Measurements from ENCODE around the gene SLX4IP.

Gene SLX4IP

DNA sequence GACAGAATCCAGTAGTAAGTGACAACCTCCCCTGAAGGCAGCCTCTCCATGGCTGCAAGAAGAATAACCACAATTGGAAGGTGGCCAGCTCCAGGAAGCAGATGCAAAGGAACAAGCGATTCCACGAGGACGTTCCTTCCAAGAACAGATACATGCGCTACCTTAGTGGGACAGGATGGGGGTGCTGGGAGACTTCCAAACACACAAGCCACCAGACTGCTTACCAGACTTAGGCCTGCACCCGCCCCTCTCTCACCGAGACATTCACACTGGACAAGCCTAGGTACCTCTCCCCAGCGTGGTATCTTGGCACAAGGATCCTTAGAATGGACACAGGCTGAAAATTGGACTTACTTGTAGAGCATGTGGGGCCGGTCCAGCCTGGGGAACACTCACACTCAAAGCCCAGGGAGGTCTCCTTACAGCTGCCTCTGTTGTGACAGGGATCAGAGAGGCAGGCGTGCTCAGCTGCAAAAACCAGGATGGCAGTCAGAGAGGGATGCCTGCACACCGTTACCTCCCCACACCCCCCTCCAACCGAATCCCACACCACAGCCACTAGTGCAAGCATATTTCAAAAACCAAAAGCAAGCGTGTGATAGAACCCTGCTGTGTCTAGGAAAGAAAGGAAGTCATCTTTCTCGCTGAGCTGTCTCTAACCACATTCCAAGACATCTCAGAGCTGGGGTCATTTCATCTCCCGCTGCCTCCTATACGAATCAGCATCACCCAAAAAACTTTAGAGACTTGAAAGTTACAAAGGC, 216.3 kb downstream of the SLX4IP start:
- peaks cover 34% of the 10 kb centered on the region for H3K4me1 ChIP-seq (ENCODE audit: control insufficient read depth, insufficient read depth, low read length)
- H3K36me3 ChIP-seq (ENCODE audit: control insufficient read depth, insufficient read depth, low read length), result peaks cover 38% of the 10 kb centered on the region
- H3K9ac ChIP-seq (ENCODE audit: low read length), result no peak overlapping the region
- H3K9me3 ChIP-seq (ENCODE audit: control insufficient read depth, low read length), result no peaks in the 10 kb centered on the region
- H3K4me3 ChIP-seq (ENCODE audit: low read length), result no peak overlapping the region
- H3K27me3 ChIP-seq (ENCODE audit: control insufficient read depth, insufficient read depth, low read length), result no peaks in the 10 kb centered on the region

DNA sequence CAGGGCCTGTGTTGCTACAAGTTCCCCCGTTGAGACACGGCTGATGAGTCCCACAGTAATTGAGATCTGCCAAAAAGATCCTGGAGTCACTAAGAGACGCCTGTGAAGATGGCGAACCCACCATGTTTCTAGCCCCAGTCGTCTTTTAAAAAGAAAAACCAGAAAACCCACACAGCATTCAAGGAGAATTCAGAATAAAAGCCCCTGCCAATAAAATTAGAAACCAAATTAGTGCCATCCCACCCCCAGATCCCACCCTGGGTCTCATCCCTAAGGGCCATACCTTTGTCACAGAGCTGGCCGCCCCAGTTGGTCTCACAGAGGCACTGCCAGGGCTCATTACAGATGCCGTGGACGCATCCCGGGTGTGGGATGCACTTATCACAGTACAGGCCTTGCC, 217.1 kb downstream of the SLX4IP start:
- no peak overlapping the region for H3K4me3 ChIP-seq (ENCODE audit: low read length)
- H3K4me1 ChIP-seq (ENCODE audit: control insufficient read depth, insufficient read depth, low read length), result peaks cover 34% of the 10 kb centered on the region
- no peaks in the 10 kb centered on the region for H3K9me3 ChIP-seq (ENCODE audit: control insufficient read depth, low read length)
- H3K9ac ChIP-seq (ENCODE audit: low read length), result no peak overlapping the region
- H3K36me3 ChIP-seq (ENCODE audit: control insufficient read depth, insufficient read depth, low read length), result peaks cover 32% of the 10 kb centered on the region
- no peaks in the 10 kb centered on the region for H3K27me3 ChIP-seq (ENCODE audit: control insufficient read depth, insufficient read depth, low read length)

DNA sequence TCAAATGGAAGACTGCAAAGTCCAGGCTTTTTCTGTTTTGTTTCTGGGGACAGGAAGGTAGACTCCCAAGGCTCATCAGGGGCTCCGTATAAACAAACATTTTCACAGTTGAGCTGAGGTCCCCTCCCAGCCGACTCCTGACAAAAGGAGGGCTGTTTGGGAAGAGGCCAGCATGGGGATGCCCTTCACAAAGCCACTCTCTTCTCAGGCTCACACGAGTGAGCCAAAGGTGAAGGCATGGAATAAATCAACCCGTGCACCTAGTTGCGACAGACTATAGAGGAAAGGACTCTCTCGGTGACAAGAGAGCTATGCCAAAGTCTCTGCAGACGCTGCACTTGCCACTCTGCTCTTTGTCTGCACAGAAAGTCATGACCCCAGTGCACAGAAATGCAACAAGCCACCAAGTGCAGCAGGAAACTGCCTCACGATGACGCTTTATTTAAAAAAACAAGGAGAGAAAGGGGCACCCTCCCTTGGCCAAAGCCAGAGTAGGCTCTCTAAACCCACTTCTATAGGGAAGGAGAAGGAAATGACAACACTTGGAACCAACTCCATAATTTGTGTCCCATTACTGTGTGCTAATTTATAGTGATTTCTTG, 217.7 kb downstream of the SLX4IP start:
- Histone ChIP-seq H3K4me1 (ENCODE audit: control insufficient read depth, insufficient read depth, low read length) (peaks cover 34% of the 10 kb centered on the region), H3K9ac (ENCODE audit: low read length) (no peak overlapping the region), H3K36me3 (ENCODE audit: control insufficient read depth, insufficient read depth, low read length) (peaks cover 32% of the 10 kb centered on the region), H3K27me3 (ENCODE audit: control insufficient read depth, insufficient read depth, low read length) (no peaks in the 10 kb centered on the region), H3K4me3 (ENCODE audit: low read length) (no peak overlapping the region), H3K9me3 (ENCODE audit: control insufficient read depth, low read length) (no peaks in the 10 kb centered on the region)

DNA sequence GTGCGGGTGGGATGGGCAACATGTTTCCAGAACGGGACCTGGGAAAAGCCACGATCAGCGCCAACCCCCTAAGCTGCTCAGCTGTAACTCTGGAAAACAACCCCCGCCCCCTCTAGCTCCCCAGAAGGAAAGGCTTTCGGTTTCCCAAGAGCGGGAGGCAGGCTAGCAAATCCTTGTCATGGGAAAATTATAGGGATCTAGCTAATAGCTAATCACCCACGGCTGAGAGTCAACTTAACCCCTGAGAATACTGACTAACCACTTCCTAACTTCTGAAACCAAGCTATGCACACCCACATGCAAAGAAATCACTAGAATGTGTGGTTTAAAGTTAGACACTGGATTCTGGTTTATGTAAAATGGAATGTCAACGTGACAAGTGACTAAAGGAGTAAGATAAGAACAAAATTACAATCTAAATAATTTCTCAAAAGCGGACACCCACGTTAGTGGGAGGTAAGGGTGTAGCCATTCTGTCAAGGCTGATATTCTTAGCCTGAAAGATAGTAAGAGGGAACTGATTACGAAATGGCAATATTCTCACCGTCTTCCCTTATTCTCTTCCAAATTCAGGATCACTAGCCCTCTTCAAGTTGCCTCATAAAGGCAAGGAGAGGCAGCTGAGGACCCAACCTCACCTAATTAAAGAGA, 218.6 kb downstream of the SLX4IP start:
- H3K9me3 ChIP-seq (ENCODE audit: control insufficient read depth, low read length), result no peaks in the 10 kb centered on the region
- peaks cover 32% of the 10 kb centered on the region for H3K36me3 ChIP-seq (ENCODE audit: control insufficient read depth, insufficient read depth, low read length)
- H3K27me3 ChIP-seq (ENCODE audit: control insufficient read depth, insufficient read depth, low read length), result no peaks in the 10 kb centered on the region
- H3K9ac ChIP-seq (ENCODE audit: low read length), result no peak overlapping the region
- H3K4me1 ChIP-seq (ENCODE audit: control insufficient read depth, insufficient read depth, low read length), result peaks cover 34% of the 10 kb centered on the region
- no peak overlapping the region for H3K4me3 ChIP-seq (ENCODE audit: low read length)

DNA sequence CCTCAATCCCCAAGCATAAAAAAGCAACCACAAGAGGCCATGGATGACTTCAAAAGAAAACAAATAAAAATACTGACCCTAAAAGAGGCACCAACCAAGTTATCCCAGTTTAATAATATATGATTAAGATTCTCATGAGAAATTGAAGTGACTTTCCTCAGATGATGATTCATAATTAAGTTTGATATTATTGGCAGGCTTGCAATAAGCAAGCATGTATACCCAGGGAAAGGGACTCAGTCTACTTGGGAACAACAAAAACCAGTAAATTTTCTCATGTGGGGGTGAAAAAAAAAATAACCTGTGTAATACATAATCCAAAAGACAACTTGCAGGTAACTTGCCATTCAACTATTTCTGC, 219.1 kb downstream of the SLX4IP start:
- no peak overlapping the region for H3K9ac ChIP-seq (ENCODE audit: low read length)
- H3K4me3 ChIP-seq (ENCODE audit: low read length), result no peak overlapping the region
- H3K9me3 ChIP-seq (ENCODE audit: control insufficient read depth, low read length), result no peaks in the 10 kb centered on the region
- peaks cover 34% of the 10 kb centered on the region for H3K4me1 ChIP-seq (ENCODE audit: control insufficient read depth, insufficient read depth, low read length)
- H3K27me3 ChIP-seq (ENCODE audit: control insufficient read depth, insufficient read depth, low read length), result no peaks in the 10 kb centered on the region
- H3K36me3 ChIP-seq (ENCODE audit: control insufficient read depth, insufficient read depth, low read length), result peaks cover 31% of the 10 kb centered on the region

DNA sequence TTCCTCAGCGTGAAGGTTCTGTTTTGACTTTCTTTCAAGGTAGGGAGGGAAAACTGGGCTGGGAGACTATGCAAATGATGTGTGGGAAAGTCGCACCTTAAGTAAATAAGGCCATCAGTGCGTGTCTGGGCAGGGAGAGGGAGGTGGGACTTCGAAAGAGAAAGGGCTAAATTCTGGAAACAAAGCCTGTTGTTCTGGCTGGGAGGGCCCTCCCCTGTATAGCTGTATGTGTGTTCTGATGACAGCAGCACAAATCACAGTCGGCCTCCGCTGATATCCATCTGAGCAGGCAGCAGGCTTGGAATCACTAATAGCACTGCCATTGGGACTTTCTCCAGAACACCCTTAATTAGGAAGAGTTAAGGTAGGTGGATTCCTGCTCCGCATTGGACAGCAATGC, 219.5 kb downstream of the SLX4IP start:
- no peak overlapping the region for H3K9ac ChIP-seq (ENCODE audit: low read length)
- H3K4me1 ChIP-seq (ENCODE audit: control insufficient read depth, insufficient read depth, low read length), result peaks cover 34% of the 10 kb centered on the region
- no peak overlapping the region for H3K4me3 ChIP-seq (ENCODE audit: low read length)
- peaks cover 28% of the 10 kb centered on the region for H3K36me3 ChIP-seq (ENCODE audit: control insufficient read depth, insufficient read depth, low read length)
- no peaks in the 10 kb centered on the region for H3K27me3 ChIP-seq (ENCODE audit: control insufficient read depth, insufficient read depth, low read length)
- H3K9me3 ChIP-seq (ENCODE audit: control insufficient read depth, low read length), result no peaks in the 10 kb centered on the region

DNA sequence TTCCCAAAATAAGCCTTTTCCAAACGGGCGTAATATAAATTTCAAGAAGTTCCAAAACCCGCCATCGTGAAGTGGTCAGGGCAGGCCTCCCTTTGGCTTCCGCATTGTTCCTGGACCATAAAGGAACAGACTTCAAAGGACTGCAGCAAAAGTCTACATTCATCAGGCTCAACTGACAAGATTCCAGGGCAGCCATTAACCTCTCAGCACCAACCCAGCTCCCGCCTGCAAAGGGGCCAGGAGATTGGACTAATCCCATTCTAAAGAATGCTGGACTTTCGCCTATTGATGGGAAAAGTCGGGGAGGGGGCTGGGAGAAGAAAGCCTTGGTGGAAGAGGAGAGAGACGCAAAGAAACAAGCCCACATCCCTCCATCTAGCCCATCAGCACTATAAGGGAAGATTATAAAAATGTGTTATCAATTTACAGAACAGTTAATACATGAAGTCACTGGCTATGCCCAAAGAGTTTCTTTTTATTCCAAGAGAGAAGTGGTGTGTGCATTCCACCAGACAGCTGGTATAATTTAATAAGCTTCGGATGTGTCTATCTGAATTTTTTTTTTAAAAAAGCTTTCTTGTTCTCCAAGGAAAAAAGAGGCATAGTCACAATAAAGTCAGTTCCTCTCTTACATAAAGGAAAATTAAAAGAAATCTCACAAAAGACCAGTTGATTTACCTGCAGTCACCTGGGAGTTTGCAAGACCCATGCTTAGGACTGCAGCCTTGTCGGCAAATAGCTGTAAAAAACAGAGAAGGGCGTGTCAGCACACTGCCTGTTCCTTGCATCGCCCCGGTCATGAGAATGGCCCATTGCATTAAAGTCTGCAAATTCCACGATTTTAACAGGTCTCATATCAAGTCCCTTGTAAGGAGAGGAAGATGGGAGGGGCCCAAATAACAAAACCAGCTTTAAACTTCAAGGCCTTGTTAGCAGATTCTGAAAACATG, 220.9 kb downstream of the SLX4IP start:
- Histone ChIP-seq H3K27me3 (ENCODE audit: control insufficient read depth, insufficient read depth, low read length) (no peaks in the 10 kb centered on the region), H3K4me1 (ENCODE audit: control insufficient read depth, insufficient read depth, low read length) (peaks cover 23% of the 10 kb centered on the region), H3K4me3 (ENCODE audit: low read length) (no peak overlapping the region), H3K36me3 (ENCODE audit: control insufficient read depth, insufficient read depth, low read length) (peaks cover 26% of the 10 kb centered on the region), H3K9me3 (ENCODE audit: control insufficient read depth, low read length) (no peaks in the 10 kb centered on the region), H3K9ac (ENCODE audit: low read length) (no peak overlapping the region)

DNA sequence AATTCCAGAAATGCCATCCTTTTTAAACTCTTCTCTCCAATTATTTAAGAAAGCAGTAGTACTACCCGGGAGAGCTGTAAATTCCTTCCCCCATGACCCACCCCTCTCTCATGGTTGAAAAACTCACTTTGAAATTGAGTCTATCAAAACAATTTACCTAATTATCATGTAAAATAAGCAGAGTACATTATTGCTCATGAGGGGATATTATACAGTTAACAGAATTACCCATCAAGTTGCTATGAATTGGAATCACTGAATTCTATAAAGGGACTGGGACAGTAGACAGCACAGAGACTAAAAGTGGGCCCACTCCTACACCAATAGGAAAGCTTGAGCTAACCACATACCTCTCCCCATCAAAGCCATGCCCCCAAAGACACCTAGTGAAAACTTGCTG, 222.3 kb downstream of the SLX4IP start:
- H3K9ac ChIP-seq (ENCODE audit: low read length), result no peak overlapping the region
- H3K9me3 ChIP-seq (ENCODE audit: control insufficient read depth, low read length), result no peaks in the 10 kb centered on the region
- H3K4me3 ChIP-seq (ENCODE audit: low read length), result no peak overlapping the region
- H3K4me1 ChIP-seq (ENCODE audit: control insufficient read depth, insufficient read depth, low read length), result peaks cover 19% of the 10 kb centered on the region
- peaks cover 24% of the 10 kb centered on the region for H3K36me3 ChIP-seq (ENCODE audit: control insufficient read depth, insufficient read depth, low read length)
- no peaks in the 10 kb centered on the region for H3K27me3 ChIP-seq (ENCODE audit: control insufficient read depth, insufficient read depth, low read length)

DNA sequence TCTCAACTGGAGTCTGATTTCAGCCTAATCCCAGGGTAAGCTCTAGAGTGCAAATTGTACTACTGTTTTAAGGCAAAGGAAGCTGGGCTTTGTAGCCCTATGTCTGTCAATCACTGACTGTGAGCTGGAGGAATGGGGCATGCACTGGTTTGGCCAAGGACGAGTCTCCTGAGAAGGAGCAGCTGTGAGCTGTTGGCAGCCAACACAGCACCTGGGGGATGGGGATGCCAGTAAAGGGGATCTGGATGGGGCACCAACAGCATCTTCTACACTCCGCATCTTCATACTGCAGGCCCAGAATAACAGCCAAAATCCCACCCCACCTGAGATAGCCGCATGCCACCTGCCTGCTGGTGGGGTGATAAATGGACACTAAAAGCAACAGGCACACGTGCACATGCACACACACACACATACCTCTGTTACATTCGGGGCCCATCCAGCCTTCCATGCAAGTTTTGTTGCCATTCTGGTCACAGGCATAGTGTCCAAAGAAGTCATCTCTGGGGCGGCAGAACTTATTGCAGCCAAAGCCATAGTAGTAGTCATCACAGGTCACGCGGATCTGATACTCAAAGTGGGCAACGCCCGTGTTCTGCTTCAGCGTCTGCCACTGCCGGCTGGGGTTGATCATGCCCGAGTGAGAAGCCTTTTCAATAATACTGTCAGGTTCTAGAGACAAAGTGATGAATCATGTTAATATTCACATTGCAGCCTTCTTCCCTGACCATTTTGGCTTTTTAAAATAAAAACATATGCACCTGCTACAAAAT, 223.1 kb downstream of the SLX4IP start:
- H3K4me1 ChIP-seq (ENCODE audit: control insufficient read depth, insufficient read depth, low read length), result peaks cover 19% of the 10 kb centered on the region

DNA sequence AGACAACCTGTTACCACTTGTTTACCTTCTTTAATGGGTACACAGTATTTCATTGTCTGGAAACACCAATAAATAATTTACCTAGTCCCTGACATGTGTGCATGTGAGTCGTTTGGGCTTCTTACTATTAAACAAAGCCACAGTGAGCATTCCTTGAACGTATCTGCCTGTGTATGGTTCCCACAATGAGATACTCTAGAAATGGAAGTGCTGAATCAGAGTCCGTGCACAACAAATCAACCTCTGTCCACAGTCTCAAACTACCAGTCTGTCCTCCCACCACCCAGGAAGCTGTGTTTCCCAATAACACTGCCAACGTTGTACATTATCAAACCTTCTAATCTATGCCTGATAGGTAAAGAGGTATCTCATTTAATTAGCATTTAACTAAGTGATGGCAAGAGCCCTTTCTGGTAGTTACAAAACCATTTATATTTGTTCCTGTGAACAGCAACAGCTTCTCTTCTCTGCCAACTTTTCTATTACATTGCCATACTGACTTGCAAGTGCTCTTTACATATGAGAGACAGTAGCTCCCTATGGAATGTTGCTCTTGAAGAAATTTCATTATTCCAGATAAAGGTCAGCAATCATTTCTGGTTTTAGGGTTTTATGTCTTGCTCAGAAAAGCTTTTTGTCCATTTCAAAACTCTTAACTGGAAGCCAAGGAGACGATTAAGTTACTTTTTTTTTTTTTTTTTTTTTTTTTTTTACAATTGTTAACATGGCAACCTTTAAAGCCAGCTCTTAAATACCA, 223.9 kb downstream of the SLX4IP start:
- Histone ChIP-seq H3K9me3 (ENCODE audit: control insufficient read depth, low read length) (no peaks in the 10 kb centered on the region), H3K36me3 (ENCODE audit: control insufficient read depth, insufficient read depth, low read length) (peaks cover 16% of the 10 kb centered on the region), H3K9ac (ENCODE audit: low read length) (no peak overlapping the region), H3K27me3 (ENCODE audit: control insufficient read depth, insufficient read depth, low read length) (no peaks in the 10 kb centered on the region), H3K4me3 (ENCODE audit: low read length) (no peak overlapping the region), H3K4me1 (ENCODE audit: control insufficient read depth, insufficient read depth, low read length) (peaks cover 20% of the 10 kb centered on the region)

More for the DNA sequence above, 223.1 kb downstream of the SLX4IP start:
- Histone ChIP-seq H3K4me3 (ENCODE audit: low read length) (no peak overlapping the region), H3K27me3 (ENCODE audit: control insufficient read depth, insufficient read depth, low read length) (no peaks in the 10 kb centered on the region), H3K36me3 (ENCODE audit: control insufficient read depth, insufficient read depth, low read length) (peaks cover 16% of the 10 kb centered on the region), H3K9ac (ENCODE audit: low read length) (no peak overlapping the region), H3K9me3 (ENCODE audit: control insufficient read depth, low read length) (no peaks in the 10 kb centered on the region)

Data from mucosa of stomach (tissue), 1 donor.